ENCODE results near the gene RUSC2.

GRCh38 chr9:35448496-35448895 lies 41.4 kb upstream of the RUSC2 start:
- TF ChIP-seq CTCF (IDR thresholded peaks at IDR 0.05) (no peak), POLR2A (IDR thresholded peaks at IDR 0.05) (no peak), EP300 (IDR thresholded peaks at IDR 0.05) (no peak)

All from ovary (tissue), 3 donors.